Measurements from ENCODE around the gene VAC14.

The VAC14 gene

DNA sequence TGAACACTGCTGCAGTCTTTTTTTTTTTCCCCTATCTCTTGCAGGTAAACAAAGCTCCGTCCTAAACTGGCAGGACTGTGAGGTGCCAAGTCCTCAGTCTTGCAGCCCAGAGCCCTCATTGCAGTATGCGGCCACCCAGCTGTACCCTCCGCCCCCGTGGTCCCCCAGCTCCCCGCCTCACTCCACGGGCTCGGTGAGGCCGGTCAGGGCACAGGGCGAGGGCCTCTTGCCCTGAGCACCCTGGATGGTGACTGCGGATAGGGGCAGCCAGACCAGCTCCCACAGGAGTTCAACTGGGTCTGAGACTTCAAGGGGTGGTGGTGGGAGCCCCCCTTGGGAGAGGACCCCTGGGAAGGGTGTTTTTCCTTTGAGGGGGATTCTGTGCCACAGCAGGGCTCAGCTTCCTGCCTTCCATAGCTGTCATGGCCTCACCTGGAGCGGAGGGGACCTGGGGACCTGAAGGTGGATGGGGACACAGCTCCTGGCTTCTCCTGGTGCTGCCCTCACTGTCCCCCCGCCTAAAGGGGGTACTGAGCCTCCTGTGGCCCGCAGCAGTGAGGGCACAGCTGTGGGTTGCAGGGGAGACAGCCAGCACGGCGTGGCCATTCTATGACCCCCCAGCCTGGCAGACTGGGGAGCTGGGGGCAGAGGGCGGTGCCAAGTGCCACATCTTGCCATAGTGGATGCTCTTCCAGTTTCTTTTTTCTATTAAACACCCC, 140.8 kb downstream of the VAC14 start:
- TF ChIP-seq, protein P1, sequence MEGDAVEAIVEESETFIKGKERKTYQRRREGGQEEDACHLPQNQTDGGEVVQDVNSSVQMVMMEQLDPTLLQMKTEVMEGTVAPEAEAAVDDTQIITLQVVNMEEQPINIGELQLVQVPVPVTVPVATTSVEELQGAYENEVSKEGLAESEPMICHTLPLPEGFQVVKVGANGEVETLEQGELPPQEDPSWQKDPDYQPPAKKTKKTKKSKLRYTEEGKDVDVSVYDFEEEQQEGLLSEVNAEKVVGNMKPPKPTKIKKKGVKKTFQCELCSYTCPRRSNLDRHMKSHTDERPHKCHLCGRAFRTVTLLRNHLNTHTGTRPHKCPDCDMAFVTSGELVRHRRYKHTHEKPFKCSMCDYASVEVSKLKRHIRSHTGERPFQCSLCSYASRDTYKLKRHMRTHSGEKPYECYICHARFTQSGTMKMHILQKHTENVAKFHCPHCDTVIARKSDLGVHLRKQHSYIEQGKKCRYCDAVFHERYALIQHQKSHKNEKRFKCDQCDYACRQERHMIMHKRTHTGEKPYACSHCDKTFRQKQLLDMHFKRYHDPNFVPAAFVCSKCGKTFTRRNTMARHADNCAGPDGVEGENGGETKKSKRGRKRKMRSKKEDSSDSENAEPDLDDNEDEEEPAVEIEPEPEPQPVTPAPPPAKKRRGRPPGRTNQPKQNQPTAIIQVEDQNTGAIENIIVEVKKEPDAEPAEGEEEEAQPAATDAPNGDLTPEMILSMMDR (conservative IDR thresholded peaks at IDR 0.05): no peak
- no peak overlapping the region for H3K27ac ChIP-seq

DNA sequence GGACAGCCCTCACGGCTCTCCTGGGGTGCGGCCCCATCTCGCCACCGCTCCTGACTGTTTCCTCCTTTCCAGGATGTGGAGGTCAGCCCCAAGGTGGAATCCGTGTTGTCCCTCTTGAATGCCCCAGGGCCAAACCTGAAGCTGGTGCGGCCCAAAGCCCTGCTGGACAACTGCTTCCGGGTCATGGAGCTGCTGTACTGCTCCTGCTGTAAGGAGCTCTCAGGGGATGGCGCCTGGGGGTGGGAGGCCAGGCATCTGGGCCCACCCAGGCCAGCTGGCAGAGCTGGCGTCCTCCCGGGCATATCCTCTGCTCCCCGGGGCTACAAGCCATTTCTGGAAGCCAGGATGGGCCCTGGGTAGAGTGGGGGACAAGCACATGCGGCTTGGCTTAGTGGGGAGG, 141.4 kb downstream of the VAC14 start:
- H3K27ac ChIP-seq: no peak overlapping the region
- TF ChIP-seq, protein P1 (conservative IDR thresholded peaks at IDR 0.05): no peak

DNA sequence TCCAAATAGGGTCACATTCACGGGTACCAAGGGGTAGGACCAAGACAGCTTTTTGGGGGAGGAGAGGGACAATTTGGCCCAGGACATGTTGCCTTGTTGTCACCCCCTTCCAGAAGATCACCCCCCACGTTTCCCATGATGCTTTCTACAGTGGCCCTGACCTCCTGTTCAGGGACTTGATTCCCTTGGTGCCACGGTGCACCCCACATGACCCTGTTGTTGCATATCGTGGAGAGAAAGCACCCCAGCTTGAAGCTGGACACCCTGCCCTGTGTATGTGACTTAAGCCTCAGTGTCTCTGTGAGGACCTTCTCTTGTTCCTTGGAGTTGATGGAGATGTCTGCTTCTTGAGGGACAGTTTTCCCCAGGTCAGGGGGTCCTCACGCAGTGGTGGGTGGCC, 142.0 kb downstream of the VAC14 start:
- TF ChIP-seq, protein P1 (conservative IDR thresholded peaks at IDR 0.05): no peak
- no peak overlapping the region for H3K27ac ChIP-seq

DNA sequence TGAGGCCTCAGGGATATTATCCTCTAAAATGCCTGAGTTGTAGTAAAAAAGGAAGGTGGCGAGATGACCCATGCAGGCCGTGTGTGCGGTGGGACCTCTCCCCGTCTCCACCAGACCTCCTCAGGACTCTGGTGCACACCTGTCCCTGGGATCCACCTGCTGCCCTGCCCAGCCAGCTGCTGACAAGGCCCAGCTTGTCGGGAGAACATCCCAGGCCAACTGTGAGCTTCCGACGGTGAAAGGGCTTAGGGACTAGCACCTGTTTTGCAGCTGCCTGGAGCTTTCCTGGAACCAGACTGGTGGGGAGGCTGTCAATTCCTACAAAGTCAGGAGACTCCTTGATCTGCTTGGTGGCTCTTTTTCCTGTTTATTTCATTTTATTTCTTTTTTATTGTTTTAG, 143.0 kb downstream of the VAC14 start:
- no peak overlapping the region for H3K27ac ChIP-seq
- TF ChIP-seq, protein P1 (conservative IDR thresholded peaks at IDR 0.05): no peak

DNA sequence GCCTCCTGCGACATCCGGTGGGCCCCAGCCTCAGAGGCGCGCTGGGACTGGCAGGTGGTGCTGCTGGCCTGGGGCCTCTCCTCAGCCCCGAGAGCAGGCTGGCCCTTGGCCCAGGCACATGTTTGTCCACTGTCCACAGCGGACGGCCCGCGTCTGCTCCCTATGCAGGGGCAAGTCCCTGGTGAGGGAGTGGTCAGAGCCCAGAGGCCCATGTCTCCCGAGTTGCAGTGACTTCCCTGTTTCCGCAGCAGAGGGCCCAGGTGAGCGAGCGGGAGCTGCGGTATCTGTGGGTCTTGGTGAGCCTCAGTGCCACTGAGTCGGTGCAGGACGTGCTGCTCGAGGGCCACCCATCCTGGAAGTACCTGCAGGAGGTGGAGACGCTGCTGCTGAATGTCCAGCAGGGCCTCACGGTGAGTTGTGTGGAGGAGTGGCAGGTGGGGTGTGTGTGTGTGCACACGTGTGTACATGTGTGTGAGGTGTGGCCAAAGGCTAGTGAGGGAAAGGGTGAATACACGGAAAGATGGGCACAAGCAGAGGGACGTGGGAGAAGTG, 144.2 kb downstream of the VAC14 start:
- TF ChIP-seq, protein P1 (conservative IDR thresholded peaks at IDR 0.05): peak; percentile 62
- no peak overlapping the region; the same call in 1 of the 2 replicates for H3K27ac ChIP-seq

DNA sequence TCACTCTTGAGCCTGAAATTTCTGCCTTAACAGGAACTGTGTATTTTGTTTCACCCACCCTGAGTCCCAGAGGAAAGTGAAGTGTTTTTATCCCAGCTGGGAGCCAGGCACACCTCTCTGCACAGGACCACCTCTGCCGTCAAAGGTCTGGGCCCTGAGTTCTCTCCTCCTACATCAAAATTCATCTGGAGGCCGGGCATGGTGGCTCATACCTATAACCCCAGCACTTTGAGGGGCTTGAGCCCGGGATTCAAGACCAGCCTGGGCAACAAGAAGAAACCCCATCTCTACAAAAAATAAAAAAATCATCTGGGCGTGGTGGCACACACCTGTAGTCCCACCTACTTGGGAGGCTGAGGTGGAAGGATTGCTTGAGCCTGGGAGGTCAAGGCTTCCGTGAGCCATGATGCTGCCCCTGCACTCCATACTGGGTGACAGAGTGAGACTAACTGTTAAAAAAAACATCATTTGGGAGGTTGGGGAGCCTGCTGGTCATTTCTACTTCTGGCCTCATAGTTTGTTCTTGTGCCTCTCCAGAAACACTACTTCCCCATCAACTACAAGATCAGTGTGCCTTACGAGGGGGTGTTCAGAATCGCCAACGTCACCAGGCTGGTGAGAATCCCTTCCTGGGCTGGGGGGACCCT, 144.8 kb downstream of the VAC14 start:
- TF ChIP-seq, protein P1 (conservative IDR thresholded peaks at IDR 0.05): no peak

More for the DNA sequence above, 144.8 kb downstream of the VAC14 start:
- no peak overlapping the region; the same call in 1 of the 2 replicates for H3K27ac ChIP-seq
